ENCODE data around the gene CTPS2.

GRCh38 chrX:16587836-16588235, 124.6 kb downstream of the CTPS2 start:
- TF ChIP-seq GATA2 (IDR thresholded peaks at IDR 0.05; ENCODE audit: low read depth, low read length) (no peak), GATA3 (IDR thresholded peaks at IDR 0.05; ENCODE audit: low read depth, low read length) (no peak)

All from SH-SY5Y (cell line).